ENCODE measurements around the gene VEPH1.

VEPH1 gene

GRCh38 chr3:157520485-157521150 lies 17.4 kb upstream of the VEPH1 start:
- CTCF ChIA-PET, result no interaction called here
- H3K4me3 ChIP-seq (ENCODE audit: low read depth, low read length), result no peak overlapping the region
- TF ChIP-seq CTCF (IDR thresholded peaks at IDR 0.05; ENCODE audit: insufficient read depth, low read length, missing control alignments), result no peak
- POLR2A ChIA-PET, result no interaction called here
- DNase-seq (ENCODE audit: low read depth, low spot score), result no peak

- no peak overlapping the region for H3K4me3 ChIP-seq (ENCODE audit: low read depth, low read length)
- ChIA-PET POLR2A (no interaction called here), CTCF (no interaction called here)
- DNase-seq (ENCODE audit: low read depth, low spot score), result no peak
- no peak for TF ChIP-seq CTCF (IDR thresholded peaks at IDR 0.05; ENCODE audit: insufficient read depth, low read length, missing control alignments)
Observed at GRCh38 chr3:157518881-157519280, 15.7 kb upstream of the VEPH1 start.

GRCh38 chr3:157516928-157517327 lies 13.7 kb upstream of the VEPH1 start:
- POLR2A ChIA-PET, result no interaction called here
- CTCF ChIA-PET, result no interaction called here
- no peak for DNase-seq (ENCODE audit: low read depth, low spot score)
- no peak overlapping the region for H3K4me3 ChIP-seq (ENCODE audit: low read depth, low read length)
- no peak for TF ChIP-seq CTCF (IDR thresholded peaks at IDR 0.05; ENCODE audit: insufficient read depth, low read length, missing control alignments)

GRCh38 chr3:157515398-157515797 lies 12.2 kb upstream of the VEPH1 start:
- CTCF ChIA-PET, result interaction anchor here (1.9 kb wide), 1 partner anchor 17 kb away, joined by 6 read pairs; no protein-coding TSS in a partner anchor
- H3K4me3 ChIP-seq (ENCODE audit: low read depth, low read length), result no peak overlapping the region
- no peak for DNase-seq (ENCODE audit: low read depth, low spot score)
- TF ChIP-seq CTCF (IDR thresholded peaks at IDR 0.05; ENCODE audit: insufficient read depth, low read length, missing control alignments), result no peak
- POLR2A ChIA-PET, result no interaction called here

- ChIA-PET POLR2A (no interaction called here), CTCF (interaction anchor here (0.9 to 1.9 kb wide), 4 partner anchors 8 to 18 kb away, joined by 3 to 6 read pairs (median 4); no protein-coding TSS in a partner anchor)
- TF ChIP-seq CTCF (IDR thresholded peaks at IDR 0.05; ENCODE audit: insufficient read depth, low read length, missing control alignments), result no peak
- no peak overlapping the region for H3K4me3 ChIP-seq (ENCODE audit: low read depth, low read length)
- DNase-seq (ENCODE audit: low read depth, low spot score), result no peak
Observed at GRCh38 chr3:157514371-157514895, 11.2 kb upstream of the VEPH1 start.

GRCh38 chr3:157513585-157513984 lies 10.4 kb upstream of the VEPH1 start:
- no peak for TF ChIP-seq CTCF (IDR thresholded peaks at IDR 0.05; ENCODE audit: insufficient read depth, low read length, missing control alignments)
- ChIA-PET CTCF (interaction anchor here (0.9 to 1.4 kb wide), 4 partner anchors 9 to 17 kb away, joined by 3 to 4 read pairs (median 4); no protein-coding TSS in a partner anchor), POLR2A (no interaction called here)
- no peak for DNase-seq (ENCODE audit: low read depth, low spot score)
- H3K4me3 ChIP-seq (ENCODE audit: low read depth, low read length), result no peak overlapping the region

All from AG04449 (cell line).